Stomach (tissue), 4 donors: ENCODE data around the gene ARID2.

Source experiments
- EP300 ChIP-seq: sonication (generic); formaldehyde crosslinking; IDR thresholded peaks from one replicate; pipeline ENCODE4 v1.6.1; 2017; ENCODE audit warnings: antibody characterized with exemption
- POLR2A ChIP-seq, 4 donors: fragments of 450-650 bp; IDR thresholded peaks; one replicate each; pipeline ENCODE4 v1.6.1; 2016; ENCODE audit warnings: antibody characterized with exemption in 4 of 4, control low read depth in 2 of 4, mild to moderate bottlenecking in 1 of 4, moderate library complexity in 1 of 4
- TF ChIP-seq, protein P1 (sequence below), 7 experiments: fragments of 450-650 bp in 4 of 7; fragments of 200-600 bp in 3 of 7; sonication (generic) in 3 of 7; IDR thresholded peaks; one replicate each; pipeline ENCODE4 v1.5.1; 2016 to 2019; ENCODE audit warnings: antibody characterized with exemption in 7 of 7, control low read depth in 2 of 7, mild to moderate bottlenecking in 1 of 7

DNA sequence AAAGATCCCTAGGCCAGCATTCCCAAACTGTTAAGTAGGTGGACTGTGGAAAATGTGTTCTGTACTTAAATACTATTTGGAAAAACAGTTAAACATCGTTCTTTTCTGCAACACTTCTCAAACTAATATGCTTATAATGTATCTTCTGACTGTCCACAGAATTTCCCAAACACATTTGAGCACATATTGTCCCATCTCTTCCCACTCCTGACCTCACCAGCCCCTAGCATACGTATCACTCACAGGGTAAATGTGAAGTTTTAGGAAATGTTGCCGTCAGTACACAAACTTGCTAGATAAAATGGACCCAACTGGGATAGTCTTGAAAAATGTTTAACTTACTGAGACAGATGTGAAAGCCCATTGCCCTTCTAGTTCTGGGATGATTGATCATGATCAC, 27.7 kb downstream of the ARID2 start:
- TF ChIP-seq POLR2A (IDR thresholded peaks at IDR 0.05) (no peak), EP300 (no peak)
- TF ChIP-seq, protein P1, sequence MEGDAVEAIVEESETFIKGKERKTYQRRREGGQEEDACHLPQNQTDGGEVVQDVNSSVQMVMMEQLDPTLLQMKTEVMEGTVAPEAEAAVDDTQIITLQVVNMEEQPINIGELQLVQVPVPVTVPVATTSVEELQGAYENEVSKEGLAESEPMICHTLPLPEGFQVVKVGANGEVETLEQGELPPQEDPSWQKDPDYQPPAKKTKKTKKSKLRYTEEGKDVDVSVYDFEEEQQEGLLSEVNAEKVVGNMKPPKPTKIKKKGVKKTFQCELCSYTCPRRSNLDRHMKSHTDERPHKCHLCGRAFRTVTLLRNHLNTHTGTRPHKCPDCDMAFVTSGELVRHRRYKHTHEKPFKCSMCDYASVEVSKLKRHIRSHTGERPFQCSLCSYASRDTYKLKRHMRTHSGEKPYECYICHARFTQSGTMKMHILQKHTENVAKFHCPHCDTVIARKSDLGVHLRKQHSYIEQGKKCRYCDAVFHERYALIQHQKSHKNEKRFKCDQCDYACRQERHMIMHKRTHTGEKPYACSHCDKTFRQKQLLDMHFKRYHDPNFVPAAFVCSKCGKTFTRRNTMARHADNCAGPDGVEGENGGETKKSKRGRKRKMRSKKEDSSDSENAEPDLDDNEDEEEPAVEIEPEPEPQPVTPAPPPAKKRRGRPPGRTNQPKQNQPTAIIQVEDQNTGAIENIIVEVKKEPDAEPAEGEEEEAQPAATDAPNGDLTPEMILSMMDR (IDR thresholded peaks at IDR 0.05) = no peak
